PC-3 (cell line): Measurements from ENCODE around the gene SF3B1.
"Not testable (repeated sequence)": the region's sequence is repeated elsewhere in the genome, so short reads cannot be mapped to it uniquely, and the experiment has no call there.

ENCODE experiments used
- EZH2 ChIP-seq: fragments of 300-600 bp; sonication (generic); IDR thresholded peaks from one replicate; pipeline ENCODE4 v1.6.1; 2017; ENCODE audit warnings: antibody characterized with exemption, mild to moderate bottlenecking, low read length; ENCODE audit not compliant: unreplicated experiment
- TF ChIP-seq, protein P1 (sequence below): fragments of 300-600 bp; sonication (generic); conservative IDR thresholded peaks from 2 replicates; pipeline ENCODE4 v1.5.1; 2017; ENCODE audit warnings: antibody characterized with exemption, low read depth, mild to moderate bottlenecking, low read length

DNA sequence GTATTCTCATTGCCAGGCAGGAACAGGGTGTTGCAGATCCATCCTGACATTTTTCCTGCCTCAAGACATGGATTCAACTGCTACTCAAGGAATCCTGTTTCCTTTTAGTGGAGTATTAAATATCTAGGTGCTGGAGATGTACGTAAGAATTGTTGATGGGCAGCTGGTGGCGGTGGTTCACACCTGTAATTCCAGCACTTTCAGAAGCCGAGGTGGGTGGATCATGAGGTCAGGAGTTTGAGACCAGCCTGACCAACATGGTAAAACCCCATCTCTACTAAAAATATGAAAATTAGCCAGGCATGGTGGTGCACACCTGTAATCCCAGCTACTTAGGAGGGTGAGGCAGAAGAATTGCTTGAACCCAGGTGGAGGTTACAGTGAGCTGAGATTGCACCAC lies 49.4 kb upstream of the SF3B1 start:
- TF ChIP-seq, protein P1, sequence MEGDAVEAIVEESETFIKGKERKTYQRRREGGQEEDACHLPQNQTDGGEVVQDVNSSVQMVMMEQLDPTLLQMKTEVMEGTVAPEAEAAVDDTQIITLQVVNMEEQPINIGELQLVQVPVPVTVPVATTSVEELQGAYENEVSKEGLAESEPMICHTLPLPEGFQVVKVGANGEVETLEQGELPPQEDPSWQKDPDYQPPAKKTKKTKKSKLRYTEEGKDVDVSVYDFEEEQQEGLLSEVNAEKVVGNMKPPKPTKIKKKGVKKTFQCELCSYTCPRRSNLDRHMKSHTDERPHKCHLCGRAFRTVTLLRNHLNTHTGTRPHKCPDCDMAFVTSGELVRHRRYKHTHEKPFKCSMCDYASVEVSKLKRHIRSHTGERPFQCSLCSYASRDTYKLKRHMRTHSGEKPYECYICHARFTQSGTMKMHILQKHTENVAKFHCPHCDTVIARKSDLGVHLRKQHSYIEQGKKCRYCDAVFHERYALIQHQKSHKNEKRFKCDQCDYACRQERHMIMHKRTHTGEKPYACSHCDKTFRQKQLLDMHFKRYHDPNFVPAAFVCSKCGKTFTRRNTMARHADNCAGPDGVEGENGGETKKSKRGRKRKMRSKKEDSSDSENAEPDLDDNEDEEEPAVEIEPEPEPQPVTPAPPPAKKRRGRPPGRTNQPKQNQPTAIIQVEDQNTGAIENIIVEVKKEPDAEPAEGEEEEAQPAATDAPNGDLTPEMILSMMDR, result not testable (repeated sequence)
- not testable (repeated sequence) for TF ChIP-seq EZH2
